Measurements from ENCODE around the gene FEN1.

DNA sequence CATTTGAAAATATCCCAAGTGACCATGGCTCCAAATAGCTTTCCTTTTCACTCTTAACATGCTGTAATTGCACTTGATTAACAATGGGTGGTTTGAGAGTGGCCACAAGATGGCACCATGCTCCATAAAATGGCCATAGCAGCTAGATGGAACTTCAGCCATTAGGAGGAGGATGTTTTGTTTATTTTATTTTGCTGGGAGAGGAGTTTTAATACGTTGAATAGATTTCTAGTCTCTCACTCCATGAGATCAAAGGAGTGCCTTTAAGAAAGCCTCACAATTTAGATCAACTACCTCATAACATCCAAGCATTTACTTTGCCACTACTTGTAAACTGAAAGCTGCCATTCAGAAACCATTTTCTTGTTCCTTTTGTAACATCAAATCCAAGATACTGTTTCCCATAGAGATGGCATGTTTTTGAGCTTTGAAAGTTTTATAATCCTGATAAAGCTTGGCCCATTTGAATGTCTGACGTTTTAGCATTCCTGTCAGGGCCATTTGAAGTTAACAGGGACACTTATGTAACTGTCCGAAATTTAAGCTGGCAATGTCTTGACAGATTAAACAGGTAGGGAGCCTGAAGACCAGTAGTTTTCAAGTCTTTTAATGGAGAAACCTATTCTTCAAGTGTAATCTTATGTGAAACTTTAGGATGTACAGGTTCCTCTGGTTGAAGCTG, 4.7 kb downstream of the FEN1 start:
- TF ChIP-seq, protein P1, sequence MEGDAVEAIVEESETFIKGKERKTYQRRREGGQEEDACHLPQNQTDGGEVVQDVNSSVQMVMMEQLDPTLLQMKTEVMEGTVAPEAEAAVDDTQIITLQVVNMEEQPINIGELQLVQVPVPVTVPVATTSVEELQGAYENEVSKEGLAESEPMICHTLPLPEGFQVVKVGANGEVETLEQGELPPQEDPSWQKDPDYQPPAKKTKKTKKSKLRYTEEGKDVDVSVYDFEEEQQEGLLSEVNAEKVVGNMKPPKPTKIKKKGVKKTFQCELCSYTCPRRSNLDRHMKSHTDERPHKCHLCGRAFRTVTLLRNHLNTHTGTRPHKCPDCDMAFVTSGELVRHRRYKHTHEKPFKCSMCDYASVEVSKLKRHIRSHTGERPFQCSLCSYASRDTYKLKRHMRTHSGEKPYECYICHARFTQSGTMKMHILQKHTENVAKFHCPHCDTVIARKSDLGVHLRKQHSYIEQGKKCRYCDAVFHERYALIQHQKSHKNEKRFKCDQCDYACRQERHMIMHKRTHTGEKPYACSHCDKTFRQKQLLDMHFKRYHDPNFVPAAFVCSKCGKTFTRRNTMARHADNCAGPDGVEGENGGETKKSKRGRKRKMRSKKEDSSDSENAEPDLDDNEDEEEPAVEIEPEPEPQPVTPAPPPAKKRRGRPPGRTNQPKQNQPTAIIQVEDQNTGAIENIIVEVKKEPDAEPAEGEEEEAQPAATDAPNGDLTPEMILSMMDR (IDR thresholded peaks at IDR 0.05), result peak; percentile 61 to 92 (median 86)
- no peak for TF ChIP-seq POLR2A (IDR thresholded peaks at IDR 0.05)

Data from upper lobe of left lung (tissue), 4 donors.